ENCODE results near the gene SPATA13.
"Not testable (repeated sequence)": the region's sequence is repeated elsewhere in the genome, so short reads cannot be mapped to it uniquely, and the experiment has no call there.

DNA sequence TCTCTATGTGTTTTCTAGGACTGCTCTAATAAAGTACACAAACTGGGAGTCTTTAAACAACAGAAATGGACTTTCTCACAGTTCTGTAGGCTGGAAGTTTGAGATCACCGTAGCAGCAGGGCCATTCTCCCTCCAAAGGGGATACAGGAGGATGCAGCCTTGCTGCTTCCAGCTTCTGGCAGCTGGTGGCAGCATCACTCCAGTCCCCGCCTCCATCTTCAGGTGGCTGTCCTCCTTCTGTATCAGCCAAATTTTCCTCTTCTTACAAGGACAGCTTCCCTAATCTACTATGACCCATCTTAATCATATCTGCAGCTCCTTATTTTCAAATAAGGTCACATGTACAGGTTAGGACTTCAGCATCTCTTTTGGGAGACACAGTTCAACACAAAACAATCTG, 161.9 kb downstream of the SPATA13 start:
- TF ChIP-seq, protein P1, sequence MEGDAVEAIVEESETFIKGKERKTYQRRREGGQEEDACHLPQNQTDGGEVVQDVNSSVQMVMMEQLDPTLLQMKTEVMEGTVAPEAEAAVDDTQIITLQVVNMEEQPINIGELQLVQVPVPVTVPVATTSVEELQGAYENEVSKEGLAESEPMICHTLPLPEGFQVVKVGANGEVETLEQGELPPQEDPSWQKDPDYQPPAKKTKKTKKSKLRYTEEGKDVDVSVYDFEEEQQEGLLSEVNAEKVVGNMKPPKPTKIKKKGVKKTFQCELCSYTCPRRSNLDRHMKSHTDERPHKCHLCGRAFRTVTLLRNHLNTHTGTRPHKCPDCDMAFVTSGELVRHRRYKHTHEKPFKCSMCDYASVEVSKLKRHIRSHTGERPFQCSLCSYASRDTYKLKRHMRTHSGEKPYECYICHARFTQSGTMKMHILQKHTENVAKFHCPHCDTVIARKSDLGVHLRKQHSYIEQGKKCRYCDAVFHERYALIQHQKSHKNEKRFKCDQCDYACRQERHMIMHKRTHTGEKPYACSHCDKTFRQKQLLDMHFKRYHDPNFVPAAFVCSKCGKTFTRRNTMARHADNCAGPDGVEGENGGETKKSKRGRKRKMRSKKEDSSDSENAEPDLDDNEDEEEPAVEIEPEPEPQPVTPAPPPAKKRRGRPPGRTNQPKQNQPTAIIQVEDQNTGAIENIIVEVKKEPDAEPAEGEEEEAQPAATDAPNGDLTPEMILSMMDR (IDR thresholded peaks at IDR 0.05): not testable (repeated sequence)
- not testable (repeated sequence) for TF ChIP-seq POLR2A (IDR thresholded peaks at IDR 0.05)

Data from adrenal gland (tissue), 5 donors.